GM19467 (cell line): ENCODE data around the gene PLEKHA5.
"Not testable (repeated sequence)": the region's sequence is repeated elsewhere in the genome, so short reads cannot be mapped to it uniquely, and the experiment has no call there.

Source experiments
- ATAC-seq: cut with Tn5 transposase; IDR thresholded peaks from one replicate; pipeline ENCODE4 v1.9.1; 2021; ENCODE audit warnings: mild to moderate bottlenecking, moderate library complexity; ENCODE audit not compliant: unreplicated experiment

PLEKHA5 gene

GRCh38 chr12:19129486-19130223 is at the start of gene PLEKHA5:
PLEKHA5 (plus strand) TSS chr12:19129733; CDS start chr12:19129800, 67 bp downstream.
- ATAC-seq = no peak

- no peak for ATAC-seq
Measured at GRCh38 chr12:19080918-19081317, 48.6 kb upstream of the PLEKHA5 start.

- no peak for ATAC-seq
Measured at GRCh38 chr12:19082365-19082911, 47.1 kb upstream of the PLEKHA5 start.

- ATAC-seq = no peak
Measured at GRCh38 chr12:19084547-19084946, 45.0 kb upstream of the PLEKHA5 start.

GRCh38 chr12:19085090-19085489 is 44.4 kb upstream of the PLEKHA5 start:
- ATAC-seq = no peak

- ATAC-seq = no peak
Measured at GRCh38 chr12:19088606-19089005, 40.9 kb upstream of the PLEKHA5 start.

GRCh38 chr12:19092482-19092881 is 37.1 kb upstream of the PLEKHA5 start:
- ATAC-seq = not testable (repeated sequence)

GRCh38 chr12:19093218-19093617 is 36.3 kb upstream of the PLEKHA5 start:
- no peak for ATAC-seq

- no peak for ATAC-seq
Measured at GRCh38 chr12:19095331-19095730, 34.2 kb upstream of the PLEKHA5 start.

GRCh38 chr12:19095756-19096480 is 33.6 kb upstream of the PLEKHA5 start:
- ATAC-seq = no peak

GRCh38 chr12:19105463-19105862 is 24.1 kb upstream of the PLEKHA5 start:
- ATAC-seq = no peak

GRCh38 chr12:19107750-19108149 is 21.8 kb upstream of the PLEKHA5 start:
- no peak for ATAC-seq

GRCh38 chr12:19110221-19110940 is 19.2 kb upstream of the PLEKHA5 start:
- ATAC-seq = no peak

GRCh38 chr12:19113464-19113863 is 16.1 kb upstream of the PLEKHA5 start:
- no peak for ATAC-seq

- ATAC-seq = no peak
Measured at GRCh38 chr12:19115285-19115684, 14.2 kb upstream of the PLEKHA5 start.

GRCh38 chr12:19119440-19119839 is 10.1 kb upstream of the PLEKHA5 start:
- no peak for ATAC-seq

- ATAC-seq = no peak
Measured at GRCh38 chr12:19120795-19121194, 8.7 kb upstream of the PLEKHA5 start.

- no peak for ATAC-seq
Measured at GRCh38 chr12:19121449-19122018, 8.0 kb upstream of the PLEKHA5 start.

- no peak for ATAC-seq
Measured at GRCh38 chr12:19125325-19125724, 4.2 kb upstream of the PLEKHA5 start.

- no peak for ATAC-seq
Measured at GRCh38 chr12:19127270-19127669, 2.3 kb upstream of the PLEKHA5 start.

- ATAC-seq = no peak
Measured at GRCh38 chr12:19128485-19128884, 1.0 kb upstream of the PLEKHA5 start.
